NB4 (cell line): ENCODE results near the gene TRMU.

ENCODE experiments used
- CTCF ChIP-seq: IDR thresholded peaks from one replicate; pipeline ENCODE4 v1.5.1; 2012; ENCODE audit warnings: low read depth, low read length
- POLR2A ChIP-seq: IDR thresholded peaks from 2 replicates; pipeline ENCODE4 v1.6.1; 2011; ENCODE audit warnings: mild to moderate bottlenecking; ENCODE audit not compliant: insufficient read length; ENCODE audit errors: extremely low read depth
- TF ChIP-seq, protein P1 (sequence below): IDR thresholded peaks from 2 replicates; pipeline ENCODE4 v1.6.1; 2011; ENCODE audit warnings: low read depth, low read length

DNA sequence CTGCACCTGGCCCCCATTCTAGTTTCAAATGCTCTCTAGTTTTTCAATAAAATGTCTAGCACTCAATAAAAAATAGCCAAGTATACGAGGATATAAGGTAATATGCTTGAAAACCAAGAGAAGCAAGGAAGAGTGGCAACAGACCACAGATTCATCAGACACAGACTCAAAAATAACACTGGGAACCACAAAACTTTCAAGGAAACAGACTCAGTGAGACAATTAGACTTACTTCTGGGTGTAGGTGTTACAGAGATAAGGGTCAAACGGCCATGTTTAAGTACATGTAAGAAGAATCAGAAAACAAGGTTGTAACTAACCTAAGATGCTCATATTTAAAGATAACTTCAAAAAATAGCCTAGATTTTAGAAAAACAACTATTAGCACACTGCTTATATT is 67.0 kb downstream of the TRMU start:
- no peak for TF ChIP-seq CTCF
- TF ChIP-seq POLR2A: no peak
- TF ChIP-seq, protein P1, sequence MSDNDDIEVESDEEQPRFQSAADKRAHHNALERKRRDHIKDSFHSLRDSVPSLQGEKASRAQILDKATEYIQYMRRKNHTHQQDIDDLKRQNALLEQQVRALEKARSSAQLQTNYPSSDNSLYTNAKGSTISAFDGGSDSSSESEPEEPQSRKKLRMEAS: no peak
